H1 (cell line): Measurements from ENCODE around the gene ELFN2. TPM values are rescaled to one million over a fixed set of nuclear protein-coding genes. Genes with fewer than 3 reads are reported as not detected.

Source experiments
- CTCF ChIA-PET: fragments of 300-600 bp; sonication (Branson Sonifier 250); formaldehyde crosslinking; loops from one replicate; lab custom pipeline; 2021; ENCODE audit not compliant: partially characterized antibody; lab: Charles Lee
- POLR2A ChIA-PET: fragments of 300-600 bp; sonication (Branson Sonifier 250); formaldehyde crosslinking; loops from one replicate; lab custom pipeline; 2021; ENCODE audit warnings: inconsistent platforms; ENCODE audit not compliant: partially characterized antibody; lab: Charles Lee
- DNase-seq, 2 experiments: peaks; one replicate each; pipeline versions ENCODE4 v3.0.0 to v3.0.0-alpha.2; 2010 to 2022; ENCODE audit warnings: low spot score in 2 of 2, low read depth in 1 of 2, mixed read lengths in 1 of 2
- FAIRE-seq: peaks from 2 replicates; lab custom pipeline; 2011; peaks lifted over from hg19 to GRCh38; lab: Jason Lieb, UNC
- H2AFZ ChIP-seq: 2 replicates; pipeline ENCODE4 v1.8.1; 2012; ENCODE audit warnings: low read length, inconsistent platforms
- H2AK5ac ChIP-seq: 2 replicates; pipeline ENCODE4 v1.6.1; 2013; ENCODE audit warnings: low read depth, low read length
- H2BK120ac ChIP-seq: replicated peaks from 2 replicates; pipeline ENCODE3; 2013; ENCODE audit warnings: low read depth, low read length, inconsistent platforms
- H2BK12ac ChIP-seq: 2 replicates; pipeline ENCODE4 v1.6.1; 2013; ENCODE audit warnings: low read depth, low read length
- H2BK15ac ChIP-seq: 2 replicates; pipeline ENCODE4 v1.6.1; 2013; ENCODE audit warnings: low read length
- H2BK20ac ChIP-seq: 2 replicates; pipeline ENCODE4 v1.6.1; 2013; ENCODE audit warnings: low read length
- H2BK5ac ChIP-seq: 2 replicates; pipeline ENCODE4 v1.6.1; 2013; ENCODE audit warnings: low read depth, low read length
- H3K14ac ChIP-seq: 2 replicates; pipeline ENCODE4 v1.6.1; 2013; ENCODE audit warnings: inconsistent platforms; ENCODE audit not compliant: insufficient read length
- H3K18ac ChIP-seq: 2 replicates; pipeline ENCODE4 v1.6.1; 2013; ENCODE audit warnings: low read length; ENCODE audit errors: extremely low read depth
- H3K23ac ChIP-seq: 2 replicates; pipeline ENCODE4 v1.6.1; 2013; ENCODE audit warnings: inconsistent platforms; ENCODE audit not compliant: insufficient read length
- H3K23me2 ChIP-seq: 2 replicates; pipeline ENCODE4 v1.6.1; 2013; ENCODE audit warnings: low read depth, low read length
- H3K27ac ChIP-seq: 2 replicates; pipeline ENCODE4 v1.6.1; 2011; ENCODE audit warnings: low read depth, low read length, inconsistent platforms
- H3K27me3 ChIP-seq, 4 experiments: replicated peaks in 1 of 4; 1 replicate in 1 of 4; 2 replicates in 3 of 4; pipeline versions ENCODE4 v1.6.1 to v1.8.1; 2011 to 2013; ENCODE audit warnings: low read length in 3 of 4, mild to moderate bottlenecking in 3 of 4, inconsistent platforms in 2 of 4, mixed read lengths in 2 of 4, moderate library complexity in 1 of 4; ENCODE audit not compliant: control insufficient read depth in 3 of 4, insufficient read depth in 3 of 4; ENCODE audit errors: extremely low read depth in 1 of 4
- H3K36me3 ChIP-seq, 4 experiments: 2 replicates each; pipeline versions ENCODE4 v1.6.1 to v1.8.1; 2011 to 2013; ENCODE audit warnings: mild to moderate bottlenecking in 4 of 4, low read length in 3 of 4, moderate library complexity in 2 of 4, control low read depth in 1 of 4, inconsistent platforms in 1 of 4; ENCODE audit not compliant: insufficient read depth in 4 of 4, control insufficient read depth in 2 of 4
- H3K4ac ChIP-seq: replicated peaks from 2 replicates; pipeline ENCODE3; 2013; ENCODE audit warnings: low read length, low read depth, mixed read lengths, inconsistent platforms; ENCODE audit not compliant: insufficient read length
- H3K4me1 ChIP-seq, 4 experiments: replicated peaks in 1 of 4; 1 replicate in 1 of 4; 2 replicates in 3 of 4; pipeline versions ENCODE4 v1.6.1 to v1.8.1; 2011 to 2013; ENCODE audit warnings: low read length in 3 of 4, inconsistent platforms in 2 of 4, mixed read lengths in 1 of 4; ENCODE audit not compliant: insufficient read depth in 4 of 4, control insufficient read depth in 3 of 4
- H3K4me2 ChIP-seq, 2 experiments: 2 replicates each; pipeline versions ENCODE4 v1.6.1 to v1.8.1; 2011 to 2013; ENCODE audit warnings: low read depth in 2 of 2, low read length in 2 of 2, control low read depth in 1 of 2, inconsistent platforms in 1 of 2, mild to moderate bottlenecking in 1 of 2; ENCODE audit not compliant: insufficient read depth in 1 of 2
- H3K4me3 ChIP-seq, 4 experiments: fragments of 200-600, 300-600 bp in 1 of 4; sonication (generic), shearing (Covaris generic), sonication (Bioruptor Twin) in 1 of 4; 2 replicates each; pipeline versions ENCODE4 v1.5.1 to v1.8.1; 2011 to 2016; ENCODE audit warnings: low read length in 4 of 4, low read depth in 3 of 4, control low read depth in 2 of 4, inconsistent platforms in 2 of 4, mild to moderate bottlenecking in 2 of 4, mixed read lengths in 1 of 4, moderate library complexity in 1 of 4; ENCODE audit not compliant: insufficient read depth in 2 of 4; ENCODE audit errors: extremely low read depth in 1 of 4
- H3K56ac ChIP-seq: replicated peaks from 2 replicates; pipeline ENCODE3; 2013; ENCODE audit warnings: low read depth, mild to moderate bottlenecking, mixed read lengths, low read length, inconsistent platforms; ENCODE audit not compliant: insufficient read length
- H3K79me1 ChIP-seq: 2 replicates; pipeline ENCODE4 v1.6.1; 2013; ENCODE audit warnings: low read depth, low read length, control low read depth
- H3K79me2 ChIP-seq, 2 experiments: 2 replicates each; pipeline versions ENCODE4 v1.6.1 to v1.8.1; 2012 to 2013; ENCODE audit warnings: low read length in 2 of 2, mild to moderate bottlenecking in 2 of 2, inconsistent platforms in 1 of 2; ENCODE audit not compliant: insufficient read depth in 2 of 2, control insufficient read depth in 1 of 2
- H3K9ac ChIP-seq, 4 experiments: replicated peaks in 1 of 4; 1 replicate in 1 of 4; 2 replicates in 3 of 4; pipeline versions ENCODE4 v1.6.1 to v1.8.1; 2011 to 2013; ENCODE audit warnings: low read depth in 3 of 4, low read length in 3 of 4, control low read depth in 2 of 4, mild to moderate bottlenecking in 2 of 4, moderate library complexity in 2 of 4, inconsistent platforms in 1 of 4; ENCODE audit errors: extremely low read depth in 1 of 4
- H3K9me3 ChIP-seq, 2 experiments: 2 replicates each; pipeline versions ENCODE4 v1.6.1 to v1.8.1; 2012 to 2013; ENCODE audit warnings: mild to moderate bottlenecking in 2 of 2, moderate library complexity in 2 of 2, control low read depth in 1 of 2, inconsistent platforms in 1 of 2, low read depth in 1 of 2, low read length in 1 of 2, mixed read lengths in 1 of 2; ENCODE audit not compliant: insufficient read depth in 2 of 2
- H4K20me1 ChIP-seq, 2 experiments: replicated peaks in 1 of 2; 2 replicates each; pipeline versions ENCODE3 to v1.8.1; 2011 to 2013; ENCODE audit warnings: inconsistent platforms in 2 of 2, low read length in 2 of 2, mild to moderate bottlenecking in 1 of 2; ENCODE audit not compliant: insufficient read depth in 2 of 2, control insufficient read depth in 1 of 2
- H4K5ac ChIP-seq: 2 replicates; pipeline ENCODE4 v1.6.1; 2013; ENCODE audit warnings: low read length, low read depth, mixed read lengths, inconsistent platforms; ENCODE audit not compliant: insufficient read length
- H4K8ac ChIP-seq: 2 replicates; pipeline ENCODE4 v1.8.0; 2013; ENCODE audit warnings: mild to moderate bottlenecking, moderate library complexity, low read length, inconsistent platforms; ENCODE audit not compliant: insufficient read depth; ENCODE audit errors: extremely low read depth
- H4K91ac ChIP-seq: replicated peaks from 2 replicates; pipeline ENCODE3; 2013; ENCODE audit warnings: low read length, mixed read lengths, inconsistent platforms; ENCODE audit not compliant: insufficient read length
- BACH1 ChIP-seq: IDR thresholded peaks from 2 replicates; pipeline ENCODE4 v1.6.1; 2012; ENCODE audit warnings: low read length, improper control_type of control experiment
- POLR2A ChIP-seq, 2 experiments: IDR thresholded peaks; 1 replicate in 1 of 2; 2 replicates in 1 of 2; pipeline ENCODE4 v1.6.1; 2011; ENCODE audit warnings: low read depth in 2 of 2, low read length in 2 of 2, mild to moderate bottlenecking in 2 of 2; ENCODE audit errors: control extremely low read depth in 1 of 2
- WGBS, 2 experiments: shearing (Covaris generic) in 1 of 2; methylation state at CpG; one replicate each; pipeline versions ENCODE4 v1.1.6 to v1.1.7; 2013 to 2015; ENCODE audit warnings: low lambda C conversion rate in 2 of 2, mixed read lengths in 2 of 2, inconsistent platforms in 1 of 2, low coverage in 1 of 2, missing lambda C conversion rate in 1 of 2; ENCODE audit not compliant: insufficient replicate concordance in 2 of 2, insufficient coverage in 1 of 2, insufficient read length in 1 of 2; ENCODE audit errors: extremely low coverage in 1 of 2, missing lambda C conversion rate in 1 of 2; 5-methylcytosine and 5-hydroxymethylcytosine counted together
- polyA plus RNA-seq, 7 experiments: library from polyadenylated mRNA; depleted of rRNA in 3 of 7; stranded (reverse) in 5 of 7; unstranded in 2 of 7; fragments of >200 nt in 5 of 7; fragments of 200-250 nt in 2 of 7; gene quantifications; 1 replicate in 5 of 7; 2 replicates in 1 of 7; 4 replicates in 1 of 7; pipeline versions ENCODE4 v1.2.1 to v1.2.3, GENCODE V29; 2011 to 2013; ENCODE audit warnings: missing spikeins in 2 of 7, mixed read lengths in 2 of 7
- total RNA-seq: library from RNA; stranded (reverse); fragmentation: NEBNext Ultra II Directional; extraction: Animal tissue kit (Norgen Biotek cat#: 25700); gene quantifications from 2 replicates; pipeline ENCODE4 v1.2.1, GENCODE V29; 2021
- TF ChIP-seq, protein P1 (sequence below): IDR thresholded peaks from 2 replicates; pipeline ENCODE4 v1.6.1; 2011; ENCODE audit warnings: low read length, improper control_type of control experiment

The ELFN2 gene
- total and polyA plus RNA-seq, 2 of the 8 experiments (the other 6 are each of a cell fraction or from before 2014, with no cell fraction given), result 0.63 to 0.88 TPM

- H2AFZ ChIP-seq, result peak overlapping the region; percentile 72; the same call in 1 of the 2 replicates
- no peak overlapping the region for H2BK15ac ChIP-seq
- no peak overlapping the region for H3K4ac ChIP-seq
- H2BK120ac ChIP-seq, result no peak overlapping the region
- no peak overlapping the region for H3K27ac ChIP-seq
- H3K79me2 ChIP-seq, result no peaks in the 10 kb centered on the region
- TF ChIP-seq POLR2A (IDR thresholded peaks at IDR 0.05; ENCODE audit: control extremely low read depth in 1 of 2, low read depth in 2 of 2, low read length in 2 of 2), result no peak
- TF ChIP-seq, protein P1, sequence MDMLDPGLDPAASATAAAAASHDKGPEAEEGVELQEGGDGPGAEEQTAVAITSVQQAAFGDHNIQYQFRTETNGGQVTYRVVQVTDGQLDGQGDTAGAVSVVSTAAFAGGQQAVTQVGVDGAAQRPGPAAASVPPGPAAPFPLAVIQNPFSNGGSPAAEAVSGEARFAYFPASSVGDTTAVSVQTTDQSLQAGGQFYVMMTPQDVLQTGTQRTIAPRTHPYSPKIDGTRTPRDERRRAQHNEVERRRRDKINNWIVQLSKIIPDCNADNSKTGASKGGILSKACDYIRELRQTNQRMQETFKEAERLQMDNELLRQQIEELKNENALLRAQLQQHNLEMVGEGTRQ, result peak; percentile 63
- TF ChIP-seq BACH1, result no peak
- peaks cover 2 to 4% of the 10 kb centered on the region in 2 experiments; a peak in 1 of 4 replicates for H3K9me3 ChIP-seq
- peak overlapping the region; percentile 45 for H4K8ac ChIP-seq
- H2BK12ac ChIP-seq, result no peak overlapping the region
- H2AK5ac ChIP-seq, result no peak overlapping the region
- no peak overlapping the region for H3K4me2 ChIP-seq
- H3K18ac ChIP-seq, result no peak overlapping the region
- peaks cover 0 to 7% (median 2%) of the 10 kb centered on the region in 4 experiments; a peak in 2 of 7 replicates for H3K4me1 ChIP-seq
- H4K5ac ChIP-seq, result no peak overlapping the region
- no peak overlapping the region for H3K14ac ChIP-seq
- no peaks in the 10 kb centered on the region for H4K20me1 ChIP-seq
- no peak overlapping the region for H2BK20ac ChIP-seq
- 87% methylated on average over 5 of the region's 5 CpGs; no CpG with 5 or more reads in 1 of the 2 experiments for WGBS, 2 experiments
- H3K4me3 ChIP-seq, result no peak overlapping the region
- no peak for FAIRE-seq
- H4K91ac ChIP-seq, result no peak overlapping the region
- no peaks in the 10 kb centered on the region for H3K23me2 ChIP-seq
- H3K79me1 ChIP-seq, result no peaks in the 10 kb centered on the region
- DNase-seq, result no peak
- H3K27me3 ChIP-seq, result no peaks in the 10 kb centered on the region
- no peak overlapping the region for H3K9ac ChIP-seq
- POLR2A ChIA-PET, result no interaction called here
- no peak overlapping the region for H3K23ac ChIP-seq
- CTCF ChIA-PET, result interaction anchor here (1.0 to 1.4 kb wide), 3 partner anchors 13 to 177 kb away, joined by 3 to 4 read pairs (median 3); no protein-coding TSS in a partner anchor
- H3K56ac ChIP-seq, result no peak overlapping the region
- H2BK5ac ChIP-seq, result no peak overlapping the region
- H3K36me3 ChIP-seq, result no peaks in the 10 kb centered on the region
Measured at GRCh38 chr22:37435970-37436603, 8.8 kb upstream of the ELFN2 start.
